Measurements from ENCODE around the gene CFAP299. TPM values are rescaled to one million over a fixed set of nuclear protein-coding genes. Genes with fewer than 3 reads are reported as not detected.

The CFAP299 gene
- total RNA-seq, 2 donors from 2014 or later, result 0.17 TPM; not detected in 1

GRCh38 chr4:80295826-80296225 is 39.7 kb upstream of the CFAP299 start:
- Histone ChIP-seq H3K27me3 (replicated peaks; ENCODE audit: insufficient read depth) (no peaks in the 10 kb centered on the region), H3K36me3 (no peaks in the 10 kb centered on the region), H3K9me3 (no peaks in the 10 kb centered on the region), H3K4me1 (replicated peaks) (no peaks in the 10 kb centered on the region), H3K27ac (no peak overlapping the region), H3K4me3 (no peak overlapping the region)
- intact Hi-C loops (cut with DNase I), result no loop called here
- DNase-seq (ENCODE audit: low spot score), result no peak
- TF ChIP-seq POLR2AphosphoS5 (IDR thresholded peaks at IDR 0.05) (no peak), POLR2A (IDR thresholded peaks at IDR 0.05) (no peak)
- TF ChIP-seq, protein P1, sequence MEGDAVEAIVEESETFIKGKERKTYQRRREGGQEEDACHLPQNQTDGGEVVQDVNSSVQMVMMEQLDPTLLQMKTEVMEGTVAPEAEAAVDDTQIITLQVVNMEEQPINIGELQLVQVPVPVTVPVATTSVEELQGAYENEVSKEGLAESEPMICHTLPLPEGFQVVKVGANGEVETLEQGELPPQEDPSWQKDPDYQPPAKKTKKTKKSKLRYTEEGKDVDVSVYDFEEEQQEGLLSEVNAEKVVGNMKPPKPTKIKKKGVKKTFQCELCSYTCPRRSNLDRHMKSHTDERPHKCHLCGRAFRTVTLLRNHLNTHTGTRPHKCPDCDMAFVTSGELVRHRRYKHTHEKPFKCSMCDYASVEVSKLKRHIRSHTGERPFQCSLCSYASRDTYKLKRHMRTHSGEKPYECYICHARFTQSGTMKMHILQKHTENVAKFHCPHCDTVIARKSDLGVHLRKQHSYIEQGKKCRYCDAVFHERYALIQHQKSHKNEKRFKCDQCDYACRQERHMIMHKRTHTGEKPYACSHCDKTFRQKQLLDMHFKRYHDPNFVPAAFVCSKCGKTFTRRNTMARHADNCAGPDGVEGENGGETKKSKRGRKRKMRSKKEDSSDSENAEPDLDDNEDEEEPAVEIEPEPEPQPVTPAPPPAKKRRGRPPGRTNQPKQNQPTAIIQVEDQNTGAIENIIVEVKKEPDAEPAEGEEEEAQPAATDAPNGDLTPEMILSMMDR (IDR thresholded peaks at IDR 0.05), result no peak
- WGBS, result 89% methylated on average over 5 of the region's 5 CpGs

- Histone ChIP-seq H3K9me3 (no peaks in the 10 kb centered on the region), H3K4me3 (no peak overlapping the region), H3K27ac (no peak overlapping the region), H3K4me1 (replicated peaks) (no peaks in the 10 kb centered on the region), H3K27me3 (replicated peaks; ENCODE audit: insufficient read depth) (no peaks in the 10 kb centered on the region), H3K36me3 (no peaks in the 10 kb centered on the region)
- intact Hi-C loops (cut with DNase I), result no loop called here
- DNase-seq (ENCODE audit: low spot score), result no peak
- WGBS, result 62% methylated on average over 4 of the region's 4 CpGs
- TF ChIP-seq, protein P1 (IDR thresholded peaks at IDR 0.05), result no peak
- no peak for TF ChIP-seq POLR2AphosphoS5 (IDR thresholded peaks at IDR 0.05)
- TF ChIP-seq POLR2A (IDR thresholded peaks at IDR 0.05), result no peak
Measured at GRCh38 chr4:80301884-80302283, 33.6 kb upstream of the CFAP299 start.

DNA sequence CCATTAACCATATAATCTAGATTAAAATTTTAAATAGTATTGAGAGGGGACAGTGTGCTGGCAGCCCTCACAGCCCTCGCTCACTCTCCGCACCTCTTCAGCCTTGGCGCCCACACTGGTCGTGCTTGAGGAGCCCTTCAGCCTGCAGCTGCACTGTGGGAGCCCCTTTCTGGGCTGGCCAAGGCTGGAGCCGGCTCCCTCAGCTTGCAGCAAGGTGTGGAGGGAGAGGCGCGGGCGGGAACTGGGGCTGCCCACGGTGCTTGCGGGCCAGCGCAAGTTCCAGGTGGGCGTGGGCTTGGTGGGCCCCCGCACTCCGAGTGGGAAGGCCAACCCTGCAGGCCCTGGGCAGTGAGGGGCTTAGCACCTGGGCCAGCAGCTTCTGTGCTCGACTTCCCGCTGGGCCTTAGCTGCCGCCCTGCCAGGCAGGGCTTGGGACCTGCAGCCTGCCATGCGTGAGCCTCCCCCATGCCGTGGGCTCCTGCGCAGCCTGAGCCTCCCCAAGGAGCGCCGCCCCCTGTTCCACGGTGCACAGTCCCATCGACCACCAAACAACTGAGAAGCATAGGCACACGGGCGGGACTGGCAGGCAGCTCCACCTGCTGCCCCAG is 32.8 kb upstream of the CFAP299 start:
- no peaks in the 10 kb centered on the region for H3K4me1 ChIP-seq (replicated peaks)
- WGBS, result 91% methylated on average over 24 of the region's 26 CpGs
- no peaks in the 10 kb centered on the region for H3K27me3 ChIP-seq (replicated peaks; ENCODE audit: insufficient read depth)
- DNase-seq (ENCODE audit: low spot score), result no peak
- no peak overlapping the region for H3K27ac ChIP-seq
- no peaks in the 10 kb centered on the region for H3K36me3 ChIP-seq
- H3K9me3 ChIP-seq, result no peaks in the 10 kb centered on the region
- intact Hi-C loops (cut with DNase I), result no loop called here
- TF ChIP-seq, protein P1 (IDR thresholded peaks at IDR 0.05), result no peak
- TF ChIP-seq POLR2AphosphoS5 (IDR thresholded peaks at IDR 0.05) (no peak), POLR2A (IDR thresholded peaks at IDR 0.05) (no peak)
- no peak overlapping the region for H3K4me3 ChIP-seq

DNA sequence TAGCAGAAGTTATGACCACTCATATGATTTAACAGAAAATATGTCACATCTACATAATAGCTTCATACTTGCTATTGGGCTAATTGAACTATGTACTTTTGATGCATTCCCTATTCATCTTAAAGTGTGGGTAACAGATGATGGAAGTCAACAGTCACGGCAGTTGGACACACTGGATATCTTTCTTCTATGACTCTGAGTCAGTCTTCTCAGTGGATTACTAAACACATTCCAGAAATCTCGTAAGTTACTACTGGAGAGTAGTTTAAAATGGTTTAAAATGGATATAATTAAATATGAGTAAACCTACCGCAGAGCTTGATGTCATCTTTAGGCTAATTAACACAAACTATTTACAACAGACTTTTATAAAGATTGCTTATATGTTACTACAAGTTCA is 30.1 kb upstream of the CFAP299 start:
- Histone ChIP-seq H3K4me1 (replicated peaks) (no peaks in the 10 kb centered on the region), H3K9me3 (no peaks in the 10 kb centered on the region), H3K27me3 (replicated peaks; ENCODE audit: insufficient read depth) (peaks cover 3% of the 10 kb centered on the region), H3K27ac (no peak overlapping the region), H3K4me3 (no peak overlapping the region), H3K36me3 (no peaks in the 10 kb centered on the region)
- no peak for TF ChIP-seq POLR2A (IDR thresholded peaks at IDR 0.05)
- TF ChIP-seq POLR2AphosphoS5 (IDR thresholded peaks at IDR 0.05), result no peak
- TF ChIP-seq, protein P1 (IDR thresholded peaks at IDR 0.05), result no peak
- DNase-seq (ENCODE audit: low spot score), result no peak
- WGBS, result 86% methylated on average over 3 of the region's 3 CpGs
- intact Hi-C loops (cut with DNase I), result no loop called here

GRCh38 chr4:80306260-80306659 is 29.3 kb upstream of the CFAP299 start:
- Histone ChIP-seq H3K36me3 (no peaks in the 10 kb centered on the region), H3K9me3 (no peaks in the 10 kb centered on the region), H3K4me3 (no peak overlapping the region), H3K27ac (no peak overlapping the region), H3K27me3 (replicated peaks; ENCODE audit: insufficient read depth) (peaks cover 3% of the 10 kb centered on the region), H3K4me1 (replicated peaks) (no peaks in the 10 kb centered on the region)
- WGBS, result 91% methylated on average over 2 of the region's 2 CpGs
- TF ChIP-seq POLR2A (IDR thresholded peaks at IDR 0.05) (no peak), POLR2AphosphoS5 (IDR thresholded peaks at IDR 0.05) (no peak)
- TF ChIP-seq, protein P1 (IDR thresholded peaks at IDR 0.05), result no peak
- intact Hi-C loops (cut with DNase I), result no loop called here
- no peak for DNase-seq (ENCODE audit: low spot score)
